Progenitor cell of endocrine pancreas (in vitro differentiated cells): ENCODE measurements around the gene PHTF1. TPM values are rescaled to one million over a fixed set of nuclear protein-coding genes. Genes with fewer than 3 reads are reported as not detected.

Experiments
- DNase-seq: peaks from one replicate; pipeline ENCODE4 v3.0.0; 2021; ENCODE audit warnings: low spot score; ENCODE audit not compliant: unreplicated experiment
- H3K27ac Mint-ChIP-seq: 2 replicates; pipeline ENCODE4 v1.8.0; 2021; ENCODE audit warnings: mild to moderate bottlenecking, moderate library complexity, mixed read lengths
- H3K27me3 Mint-ChIP-seq: 2 replicates; pipeline ENCODE4 v1.8.0; 2021; ENCODE audit warnings: mixed read lengths
- H3K36me3 Mint-ChIP-seq: 2 replicates; pipeline ENCODE4 v1.8.0; 2022; ENCODE audit warnings: mixed read lengths; ENCODE audit not compliant: insufficient read depth
- H3K4me1 Mint-ChIP-seq: 2 replicates; pipeline ENCODE4 v1.8.0; 2021; ENCODE audit warnings: low read depth, mixed read lengths
- H3K4me3 Mint-ChIP-seq: 2 replicates; pipeline ENCODE4 v1.8.0; 2021; ENCODE audit warnings: low read depth, mild to moderate bottlenecking, moderate library complexity, mixed read lengths
- H3K9me3 Mint-ChIP-seq: 2 replicates; pipeline ENCODE4 v1.8.0; 2021; ENCODE audit warnings: low read depth, mixed read lengths
- total RNA-seq: library from RNA; stranded (reverse); gene quantifications from 2 replicates; pipeline ENCODE4 v1.2.1, GENCODE V29; 2021
- TF ChIP-seq, protein P1 (sequence below): fragments of 200-600 bp; sonication (generic); IDR thresholded peaks from one replicate; pipeline ENCODE4 v1.5.0; 2021; ENCODE audit warnings: antibody characterized with exemption, mild to moderate bottlenecking; ENCODE audit not compliant: unreplicated experiment

The PHTF1 gene
- total RNA-seq, 1 donor from 2014 or later: 51.3 TPM

DNA sequence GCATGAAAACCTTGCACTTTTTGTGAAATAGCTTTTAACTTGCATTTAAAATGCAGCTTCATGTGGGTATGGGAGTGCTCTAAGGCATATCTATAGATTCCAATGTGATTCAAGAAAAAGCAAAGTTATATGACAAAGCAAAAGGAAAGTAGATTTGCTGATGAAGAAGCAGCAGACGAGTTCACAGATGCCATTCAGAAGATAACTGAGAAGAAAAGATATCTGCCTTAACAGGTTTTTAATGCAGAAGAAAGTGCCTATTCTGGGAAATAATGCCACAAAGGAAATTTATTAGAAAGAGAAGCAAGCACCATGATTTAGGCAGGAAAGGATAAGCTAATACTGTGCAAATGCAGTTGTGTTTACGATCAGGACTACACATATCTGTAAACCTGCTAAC is 68.1 kb downstream of the PHTF1 start:
- no peak overlapping the region for H3K4me3 Mint-ChIP-seq

DNA sequence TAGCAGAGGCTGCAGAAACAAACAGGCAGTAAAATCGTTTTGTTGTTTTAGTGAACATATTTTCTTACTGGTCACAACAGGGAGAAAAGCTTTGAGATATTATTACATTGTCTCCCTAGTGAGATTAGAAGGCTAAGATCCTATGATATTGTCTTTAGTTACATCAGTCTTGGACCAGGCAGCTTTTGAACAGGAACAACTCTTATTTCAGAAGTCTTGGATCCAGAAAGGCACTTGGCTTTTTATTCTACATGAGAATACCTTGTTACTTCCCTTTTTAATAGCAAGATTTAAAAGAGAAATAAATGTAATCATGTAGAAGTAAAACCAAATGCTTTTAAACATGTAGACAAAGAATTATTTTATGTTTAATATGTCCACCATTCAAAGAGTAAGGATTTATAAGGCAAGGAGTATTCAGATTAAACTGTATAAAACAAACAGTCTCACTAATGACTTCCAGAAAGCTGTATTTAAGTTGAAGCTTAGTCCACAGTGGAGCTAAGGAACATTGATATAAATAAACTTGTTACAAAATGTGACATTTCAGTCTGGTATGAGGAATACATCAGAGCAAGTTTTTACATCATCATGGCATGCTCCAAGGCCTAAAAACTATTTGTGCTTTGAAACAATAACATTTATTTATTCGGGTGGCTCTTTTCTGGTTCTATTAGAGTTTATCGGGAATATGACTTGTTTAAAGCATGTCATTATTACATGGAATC is 72.2 kb downstream of the PHTF1 start:
- no peak for DNase-seq
- H3K4me3 Mint-ChIP-seq: no peak overlapping the region
- TF ChIP-seq, protein P1, sequence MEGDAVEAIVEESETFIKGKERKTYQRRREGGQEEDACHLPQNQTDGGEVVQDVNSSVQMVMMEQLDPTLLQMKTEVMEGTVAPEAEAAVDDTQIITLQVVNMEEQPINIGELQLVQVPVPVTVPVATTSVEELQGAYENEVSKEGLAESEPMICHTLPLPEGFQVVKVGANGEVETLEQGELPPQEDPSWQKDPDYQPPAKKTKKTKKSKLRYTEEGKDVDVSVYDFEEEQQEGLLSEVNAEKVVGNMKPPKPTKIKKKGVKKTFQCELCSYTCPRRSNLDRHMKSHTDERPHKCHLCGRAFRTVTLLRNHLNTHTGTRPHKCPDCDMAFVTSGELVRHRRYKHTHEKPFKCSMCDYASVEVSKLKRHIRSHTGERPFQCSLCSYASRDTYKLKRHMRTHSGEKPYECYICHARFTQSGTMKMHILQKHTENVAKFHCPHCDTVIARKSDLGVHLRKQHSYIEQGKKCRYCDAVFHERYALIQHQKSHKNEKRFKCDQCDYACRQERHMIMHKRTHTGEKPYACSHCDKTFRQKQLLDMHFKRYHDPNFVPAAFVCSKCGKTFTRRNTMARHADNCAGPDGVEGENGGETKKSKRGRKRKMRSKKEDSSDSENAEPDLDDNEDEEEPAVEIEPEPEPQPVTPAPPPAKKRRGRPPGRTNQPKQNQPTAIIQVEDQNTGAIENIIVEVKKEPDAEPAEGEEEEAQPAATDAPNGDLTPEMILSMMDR: no peak
- H3K9me3 Mint-ChIP-seq: peaks cover 9% of the 10 kb centered on the region
- no peak overlapping the region for H3K27ac Mint-ChIP-seq
- peaks cover 30% of the 10 kb centered on the region for H3K36me3 Mint-ChIP-seq
- peaks cover 1% of the 10 kb centered on the region for H3K4me1 Mint-ChIP-seq
- no peaks in the 10 kb centered on the region for H3K27me3 Mint-ChIP-seq

More for the DNA sequence above, 68.1 kb downstream of the PHTF1 start:
- Mint-ChIP-seq H3K9me3 (peaks cover 37% of the 10 kb centered on the region), H3K4me1 (no peaks in the 10 kb centered on the region), H3K27me3 (no peaks in the 10 kb centered on the region), H3K36me3 (peaks cover 58% of the 10 kb centered on the region), H3K27ac (no peak overlapping the region)
- TF ChIP-seq, protein P1: no peak
- no peak for DNase-seq

DNA sequence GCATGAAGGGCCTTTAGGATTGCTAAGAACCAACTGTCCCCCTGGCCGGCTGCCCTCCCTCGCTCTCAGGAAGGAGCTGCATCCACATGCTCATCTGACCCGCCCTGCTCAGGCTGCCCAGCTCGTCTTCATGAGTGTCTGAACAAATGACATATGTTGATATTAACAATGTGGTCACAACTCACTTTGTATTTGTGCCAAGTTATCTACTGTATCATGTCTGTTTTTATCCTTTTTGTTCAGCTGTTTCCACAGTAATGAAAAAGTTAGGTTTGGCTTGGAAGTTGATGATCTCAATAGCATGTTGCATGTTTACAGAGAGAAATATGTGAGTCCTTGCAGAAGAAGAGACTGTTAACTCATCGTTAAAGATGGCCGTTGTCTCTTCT is 75.1 kb downstream of the PHTF1 start:
- no peak for DNase-seq
- Mint-ChIP-seq H3K36me3 (peaks cover 13% of the 10 kb centered on the region), H3K9me3 (no peaks in the 10 kb centered on the region), H3K27ac (no peak overlapping the region), H3K4me3 (no peak overlapping the region), H3K27me3 (no peaks in the 10 kb centered on the region), H3K4me1 (peaks cover 1% of the 10 kb centered on the region)
- TF ChIP-seq, protein P1: no peak

DNA sequence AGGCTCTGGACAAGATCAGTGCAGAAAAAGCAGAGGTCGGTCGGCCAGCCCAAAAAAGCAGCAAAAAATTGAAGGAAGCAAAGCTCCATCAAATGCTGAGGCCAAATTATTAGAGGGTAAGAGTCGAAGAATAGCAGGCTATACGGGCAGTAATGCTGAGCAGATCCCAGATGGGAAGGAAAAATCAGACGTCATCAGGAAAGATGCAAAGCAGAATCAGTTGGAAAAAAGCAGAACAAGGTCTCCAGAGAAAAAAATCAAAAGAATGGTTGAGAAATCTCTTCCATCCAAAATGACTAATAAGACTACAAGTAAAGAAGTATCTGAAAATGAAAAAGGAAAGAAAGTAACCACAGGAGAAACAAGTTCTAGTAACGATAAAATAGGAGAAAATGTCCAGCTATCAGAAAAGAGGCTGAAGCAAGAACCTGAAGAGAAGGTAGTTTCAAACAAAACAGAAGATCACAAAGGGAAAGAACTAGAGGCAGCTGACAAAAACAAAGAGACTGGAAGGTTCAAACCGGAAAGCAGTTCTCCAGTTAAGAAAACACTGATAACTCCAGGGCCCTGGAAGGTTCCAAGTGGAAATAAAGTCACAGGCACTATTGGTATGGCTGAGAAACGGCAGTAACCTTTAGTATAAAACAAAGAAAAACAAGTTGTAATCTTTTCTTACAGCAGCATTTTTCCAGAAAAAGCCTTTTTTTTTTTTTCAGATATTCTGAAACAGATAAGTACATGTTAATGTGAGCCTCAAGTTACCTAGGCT is 75.7 kb downstream of the PHTF1 start:
- TF ChIP-seq, protein P1: no peak
- Mint-ChIP-seq H3K36me3 (peaks cover 12% of the 10 kb centered on the region), H3K9me3 (no peaks in the 10 kb centered on the region), H3K27me3 (no peaks in the 10 kb centered on the region), H3K4me3 (no peak overlapping the region), H3K27ac (no peak overlapping the region), H3K4me1 (peaks cover 1% of the 10 kb centered on the region)
- DNase-seq: no peak

DNA sequence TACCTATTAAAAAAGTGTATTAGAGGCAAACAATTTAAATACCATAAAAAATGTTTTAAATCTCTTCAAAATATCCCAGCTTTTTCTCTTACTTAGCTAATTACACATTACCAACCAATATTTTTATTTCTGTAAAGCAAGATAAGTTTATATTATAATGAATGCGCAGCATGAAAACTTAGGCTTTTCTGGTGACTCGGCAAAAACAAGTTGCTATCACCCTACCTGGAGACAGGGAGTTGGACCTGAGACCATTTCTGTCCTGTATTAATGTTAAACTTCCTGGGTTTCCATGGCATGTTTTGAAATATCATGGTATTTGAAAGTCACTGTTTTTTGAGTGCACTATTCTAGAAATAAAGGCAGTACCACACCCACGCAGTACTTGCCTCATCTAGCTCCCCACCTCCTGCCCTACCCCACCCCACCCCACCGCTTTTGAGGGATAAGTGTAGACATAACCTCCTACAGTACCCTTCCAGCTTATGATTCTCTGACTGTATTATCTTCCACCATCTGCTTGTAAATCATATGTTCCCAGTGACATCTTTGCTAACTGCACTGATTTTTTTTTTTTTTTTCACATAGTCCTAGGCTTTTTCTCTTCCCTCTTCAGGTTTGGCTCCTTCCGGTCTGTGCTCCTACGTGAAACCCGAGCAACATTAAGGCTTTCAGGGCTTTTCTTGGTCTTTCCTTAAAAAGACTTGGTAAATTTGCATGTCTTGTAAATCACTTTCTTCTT is 77.5 kb downstream of the PHTF1 start:
- DNase-seq: no peak
- H3K9me3 Mint-ChIP-seq: no peaks in the 10 kb centered on the region
- H3K4me1 Mint-ChIP-seq: peaks cover 5% of the 10 kb centered on the region
- H3K4me3 Mint-ChIP-seq: no peak overlapping the region
- peaks cover 12% of the 10 kb centered on the region for H3K36me3 Mint-ChIP-seq
- H3K27ac Mint-ChIP-seq: no peak overlapping the region
- no peaks in the 10 kb centered on the region for H3K27me3 Mint-ChIP-seq
- TF ChIP-seq, protein P1: no peak
